NCI-H524 treated with DMSO at 0.1 percent for 48 hours (cell line): Measurements from ENCODE around the gene EIF3J.
"Not testable (repeated sequence)": the region's sequence is repeated elsewhere in the genome, so short reads cannot be mapped to it uniquely, and the experiment has no call there.

Experiments
- DNase-seq: peaks from one replicate; lab custom pipeline; 2025; lab: John Stamatoyannopoulos, UW

The EIF3J gene

GRCh38 chr15:44541282-44541958 lies 4.5 kb downstream of the EIF3J start:
- no peak for DNase-seq

GRCh38 chr15:44542596-44542995 lies 5.6 kb downstream of the EIF3J start:
- DNase-seq: no peak

- not testable (repeated sequence) for DNase-seq
Measured at GRCh38 chr15:44544745-44545144, 7.8 kb downstream of the EIF3J start.

GRCh38 chr15:44545913-44546802 lies 9.2 kb downstream of the EIF3J start:
- no peak for DNase-seq

GRCh38 chr15:44549152-44549551 lies 12.2 kb downstream of the EIF3J start:
- DNase-seq: not testable (repeated sequence)

GRCh38 chr15:44550256-44550655 lies 13.3 kb downstream of the EIF3J start:
- no peak for DNase-seq

- no peak for DNase-seq
Measured at GRCh38 chr15:44550734-44551133, 13.8 kb downstream of the EIF3J start.

- DNase-seq: no peak
Measured at GRCh38 chr15:44554934-44555723, 18.2 kb downstream of the EIF3J start.

- DNase-seq: not testable (repeated sequence)
Measured at GRCh38 chr15:44560926-44561325, 24.0 kb downstream of the EIF3J start.

- DNase-seq: no peak
Measured at GRCh38 chr15:44565387-44566154, 28.6 kb downstream of the EIF3J start.

GRCh38 chr15:44566155-44566540 lies 29.2 kb downstream of the EIF3J start:
- no peak for DNase-seq

GRCh38 chr15:44568338-44568737 lies 31.4 kb downstream of the EIF3J start:
- DNase-seq: no peak

- DNase-seq: no peak
Measured at GRCh38 chr15:44569316-44569715, 32.4 kb downstream of the EIF3J start.

GRCh38 chr15:44570361-44570760 lies 33.4 kb downstream of the EIF3J start:
- no peak for DNase-seq

GRCh38 chr15:44573386-44573785 lies 36.4 kb downstream of the EIF3J start:
- no peak for DNase-seq

GRCh38 chr15:44574734-44575133 lies 37.8 kb downstream of the EIF3J start:
- DNase-seq: no peak

- no peak for DNase-seq
Measured at GRCh38 chr15:44580105-44580504, 43.2 kb downstream of the EIF3J start.

- DNase-seq: peak; percentile 13
Measured at GRCh38 chr15:44584162-44584749, 47.3 kb downstream of the EIF3J start.

- no peak for DNase-seq
Measured at GRCh38 chr15:44585633-44586032, 48.7 kb downstream of the EIF3J start.

- no peak for DNase-seq
Measured at GRCh38 chr15:44588541-44588940, 51.6 kb downstream of the EIF3J start.

- no peak for DNase-seq
Measured at GRCh38 chr15:44591326-44591725, 54.4 kb downstream of the EIF3J start.
